GM21526 (cell line): ENCODE data around the gene BRF1.
"Not testable (repeated sequence)": the region's sequence is repeated elsewhere in the genome, so short reads cannot be mapped to it uniquely, and the experiment has no call there.

ENCODE experiments used
- ATAC-seq: cut with Tn5 transposase; IDR thresholded peaks from one replicate; pipeline ENCODE4 v1.9.1; 2021; ENCODE audit warnings: moderate library complexity; ENCODE audit not compliant: unreplicated experiment, low FRiP score

BRF1 gene

DNA sequence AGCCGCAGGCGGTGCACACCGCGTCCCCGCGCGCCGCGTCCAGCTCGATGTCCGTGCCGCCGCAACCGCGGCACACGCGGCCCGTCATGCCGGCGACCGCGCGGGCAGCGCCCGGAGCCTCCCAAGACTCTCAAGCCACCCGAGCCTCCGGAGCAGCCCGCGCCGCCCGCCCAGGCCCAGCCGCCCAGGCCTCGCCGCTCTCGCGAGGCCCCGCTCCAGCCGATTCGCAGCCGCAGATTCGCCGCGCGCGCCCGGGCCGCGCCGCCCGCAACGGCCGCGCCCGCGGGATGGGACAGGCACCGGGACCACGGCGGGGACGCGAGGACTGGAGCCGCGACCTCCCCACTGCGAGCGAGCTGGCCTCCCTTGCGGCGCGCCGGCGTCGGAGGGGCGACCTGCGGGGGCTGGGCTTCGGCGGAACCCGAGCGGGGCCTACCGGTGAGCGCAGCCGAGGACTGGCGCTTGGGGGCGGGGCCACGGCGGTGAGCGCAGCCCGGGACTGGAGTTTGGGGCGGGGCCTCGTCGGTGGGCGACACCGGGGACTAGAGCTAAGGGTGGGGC, at the start of gene BRF1:
Gene BRF1, minus strand, starts transcription at position 460 of the 561 bp plus-strand sequence. Its CDS starts 372 bp downstream, at position 88.
- ATAC-seq = peak; percentile 83

DNA sequence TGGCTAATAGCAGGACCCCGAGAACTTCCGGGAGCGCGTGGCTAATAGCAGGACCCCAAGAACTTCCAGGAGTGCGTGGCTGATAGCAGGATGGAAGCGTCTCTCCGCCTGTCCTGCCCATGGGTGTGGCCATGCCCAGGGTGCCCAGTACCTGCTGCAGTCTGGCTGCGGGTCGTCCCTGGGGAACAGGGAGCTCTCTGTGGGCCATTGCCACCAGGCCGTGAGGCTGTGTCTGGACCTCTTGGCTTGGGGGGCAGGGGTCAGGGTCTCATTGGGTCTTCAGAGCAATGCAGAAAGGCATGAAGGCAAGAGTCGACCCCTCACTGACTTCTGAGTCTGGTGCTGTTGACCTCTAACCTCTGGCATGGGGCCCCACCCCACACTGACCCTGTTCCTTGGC, 49.2 kb upstream of the BRF1 start:
- no peak for ATAC-seq

GRCh38 chr14:105348945-105349699, 48.3 kb upstream of the BRF1 start:
- ATAC-seq = no peak

- no peak for ATAC-seq
These were observed 47.6 kb upstream of the BRF1 start for GRCh38 chr14:105348169-105348944.

GRCh38 chr14:105347587-105347968, 46.8 kb upstream of the BRF1 start:
- no peak for ATAC-seq

- no peak for ATAC-seq
These were observed 46.2 kb upstream of the BRF1 start for GRCh38 chr14:105346876-105347586.

GRCh38 chr14:105346200-105346533, 45.4 kb upstream of the BRF1 start:
- ATAC-seq = no peak

DNA sequence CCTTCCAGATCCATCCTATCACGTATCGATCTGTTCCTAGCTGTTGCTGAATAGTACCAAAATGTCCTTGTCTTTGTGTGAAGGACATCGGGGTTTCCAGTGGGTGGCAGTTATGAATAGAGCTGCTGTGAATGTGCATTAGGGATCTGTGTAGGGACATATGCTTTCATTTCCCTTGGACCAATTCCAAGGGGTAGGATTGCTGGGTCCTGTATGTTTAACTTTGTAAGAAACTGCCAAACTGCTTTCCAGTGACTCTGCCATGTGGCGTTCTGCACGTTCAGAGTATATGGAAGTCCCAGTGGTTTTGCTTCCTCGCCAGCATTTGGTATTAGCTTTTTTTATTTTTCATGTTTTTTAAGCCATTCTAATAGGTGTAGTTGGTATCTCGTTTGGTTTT, 42.4 kb upstream of the BRF1 start:
- no peak for ATAC-seq

DNA sequence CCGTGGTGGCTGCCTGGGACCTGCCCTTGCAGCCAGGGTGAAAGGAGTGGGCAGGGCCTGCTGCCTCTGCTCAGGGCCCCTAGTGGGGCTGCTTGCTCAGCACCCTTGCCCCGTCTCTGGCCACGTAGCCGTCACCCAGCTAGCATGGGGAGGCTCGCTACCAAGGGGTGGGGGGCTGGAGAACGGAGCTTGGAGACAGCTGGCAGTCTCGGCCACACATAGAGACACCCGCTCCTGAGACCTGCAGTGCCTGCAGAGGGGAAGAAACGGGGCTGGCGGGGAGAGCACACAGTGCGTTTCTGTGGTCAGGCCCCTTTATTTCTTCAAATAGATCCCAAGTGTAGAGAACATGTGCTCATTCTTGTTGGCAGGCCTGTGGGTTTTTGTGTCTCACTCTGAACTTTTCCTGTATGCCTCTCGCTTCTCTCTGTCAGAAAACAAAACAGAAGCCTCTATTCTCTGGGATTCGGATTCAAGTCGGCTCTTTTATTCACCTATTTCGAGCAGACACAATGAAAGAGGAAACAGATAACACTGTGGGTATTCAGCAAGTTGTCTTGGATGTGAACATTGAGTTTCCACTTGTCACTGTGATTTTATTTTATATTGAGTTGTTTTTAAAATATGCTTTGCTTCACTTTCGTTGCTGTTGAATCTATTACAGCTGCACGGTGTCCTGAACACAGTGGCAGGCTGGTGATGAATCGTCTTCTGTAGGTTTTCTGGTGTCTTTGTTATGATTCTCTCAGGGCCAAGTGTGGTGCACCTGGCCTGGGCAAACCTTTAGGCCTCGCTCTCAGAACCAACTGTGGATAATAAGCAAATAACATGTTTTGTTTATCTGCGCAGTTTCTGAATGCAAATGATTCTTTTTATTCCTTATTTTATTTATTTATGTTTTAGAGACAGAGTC, 40.3 kb upstream of the BRF1 start:
- ATAC-seq = no peak

GRCh38 chr14:105337966-105338741, 37.4 kb upstream of the BRF1 start:
- no peak for ATAC-seq

- ATAC-seq = no peak
These were observed 36.6 kb upstream of the BRF1 start for GRCh38 chr14:105337433-105337832.

DNA sequence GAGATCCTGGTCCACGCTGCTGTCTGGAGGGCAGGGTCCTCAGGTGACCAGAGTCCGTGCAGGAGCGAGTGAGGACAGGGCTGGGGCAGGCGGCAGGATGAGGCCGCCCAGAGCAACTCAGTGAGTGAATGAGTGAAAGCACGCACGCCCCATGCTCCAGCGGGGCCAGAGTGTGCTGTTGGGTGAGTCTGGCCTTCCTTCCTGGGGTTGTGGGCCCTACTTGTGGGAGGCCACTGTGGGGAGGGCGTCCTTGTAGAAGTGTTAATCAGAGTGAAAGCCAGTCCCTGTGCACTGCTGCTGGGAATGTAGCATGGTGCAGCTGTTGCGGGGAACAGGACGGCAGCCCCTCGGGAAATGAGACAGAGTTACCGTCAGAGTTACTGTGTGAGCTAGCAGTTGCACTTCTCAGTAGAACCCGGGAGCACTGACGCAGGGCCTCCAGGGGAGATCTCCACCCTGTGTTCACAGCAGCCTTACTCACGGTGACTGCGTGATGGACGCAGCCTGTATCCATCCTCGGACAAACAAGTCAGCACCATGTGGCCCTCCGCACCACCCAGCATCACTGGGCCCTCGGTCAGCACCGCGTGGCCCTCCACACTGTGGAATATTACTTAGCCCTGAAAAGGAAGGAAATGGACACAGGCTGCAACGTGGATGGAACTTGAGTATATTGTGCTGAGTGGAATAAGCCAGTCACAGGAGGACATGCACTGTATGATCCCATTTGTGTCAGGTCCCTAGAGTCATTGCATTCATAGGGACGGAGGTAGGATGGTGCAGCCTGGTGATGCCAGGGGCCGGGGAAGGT, 35.9 kb upstream of the BRF1 start:
- no peak for ATAC-seq

DNA sequence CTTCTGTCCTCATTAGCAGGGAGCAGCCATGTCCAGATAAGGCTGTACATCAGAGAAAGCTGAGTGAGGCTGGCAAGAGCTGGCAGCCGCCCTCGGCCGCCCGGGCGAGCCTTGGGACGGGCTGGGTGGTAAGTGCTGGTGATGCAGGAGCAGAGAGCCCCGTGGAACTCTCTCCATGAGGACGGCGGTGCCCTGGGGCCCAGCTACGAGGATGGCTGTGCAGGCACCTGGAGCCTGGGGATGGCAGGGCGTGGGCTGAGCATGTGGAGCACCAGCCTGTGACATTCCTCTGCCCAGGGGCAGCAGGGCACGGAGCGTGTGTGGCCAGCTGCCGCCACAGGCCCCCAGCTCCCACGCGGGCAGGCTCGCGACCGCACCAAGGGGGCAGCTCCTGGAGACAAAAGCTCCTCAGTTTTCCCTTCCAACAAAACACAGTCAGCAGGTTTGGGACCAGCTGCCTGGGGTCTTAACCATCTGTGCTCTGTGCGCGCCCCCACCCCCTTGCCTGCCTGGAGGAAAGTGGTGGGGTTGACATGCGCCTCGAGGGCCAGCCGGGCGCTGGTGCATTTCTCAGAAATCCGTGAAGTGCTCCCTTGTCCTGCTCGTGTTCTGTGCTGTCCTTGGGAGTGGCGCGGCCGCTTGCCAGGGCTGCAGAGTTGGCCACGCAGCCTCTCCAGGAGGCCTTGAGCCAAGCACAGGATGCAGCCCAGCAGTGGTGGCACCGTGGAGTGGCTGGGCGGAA, 35.1 kb upstream of the BRF1 start:
- no peak for ATAC-seq

- not testable (repeated sequence) for ATAC-seq
These were observed 34.4 kb upstream of the BRF1 start for GRCh38 chr14:105335231-105335542.

DNA sequence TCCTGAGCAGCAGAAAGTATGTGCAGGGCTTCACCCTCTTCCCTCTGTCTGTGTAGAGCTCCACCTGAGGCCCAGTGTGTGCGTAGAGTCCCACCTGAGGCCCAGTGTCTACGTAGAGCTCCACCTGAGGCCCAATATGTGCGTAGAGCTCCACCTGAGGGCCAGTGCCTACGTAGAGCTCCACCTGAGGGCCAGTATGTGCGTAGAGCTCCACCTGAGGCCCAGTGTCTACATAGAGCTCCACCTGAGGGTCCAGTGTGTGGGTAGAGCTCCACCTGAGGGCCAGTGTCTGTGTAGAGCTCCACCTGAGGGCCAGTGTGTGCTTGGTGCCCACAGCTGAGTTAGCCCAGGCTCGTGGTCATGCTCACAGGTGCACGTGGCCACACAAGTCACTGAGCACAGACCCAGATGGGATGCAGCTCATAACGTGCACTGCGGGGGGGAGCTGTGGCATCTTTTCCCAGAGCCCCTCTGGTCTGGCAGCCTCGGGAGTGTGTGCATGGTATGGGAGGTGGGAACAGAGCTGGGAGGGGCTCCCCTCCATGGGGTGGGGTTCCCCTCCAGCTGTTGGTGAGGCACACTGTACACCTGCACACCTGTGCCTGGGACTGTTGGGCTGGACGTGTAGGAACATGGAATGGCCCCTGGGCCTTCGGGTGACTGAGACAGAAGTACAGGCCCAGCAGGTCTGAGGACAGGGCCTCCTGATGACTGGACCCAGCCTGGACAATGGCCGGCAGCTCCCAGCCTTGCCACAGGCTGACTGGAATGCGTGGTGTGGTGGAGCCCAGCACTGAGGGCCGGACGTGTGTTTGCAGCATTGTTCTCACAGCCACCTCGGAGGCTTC, 33.8 kb upstream of the BRF1 start:
- no peak for ATAC-seq

- no peak for ATAC-seq
These were observed 33.0 kb upstream of the BRF1 start for GRCh38 chr14:105333613-105334364.
